OCI-LY1 (cell line): ENCODE measurements around the gene COL12A1.

Source experiments
- EZH2 ChIP-seq: fragments of 200-600 bp; sonication (generic), shearing (Covaris generic); IDR thresholded peaks from 2 replicates; pipeline ENCODE4 v1.8.0; 2017; ENCODE audit warnings: borderline replicate concordance, mixed run types, mild to moderate bottlenecking, antibody characterized with exemption, low read length, moderate library complexity, mixed read lengths
- TF ChIP-seq, protein P1 (sequence below): fragments of 200-600 bp; sonication (generic), shearing (Covaris generic); IDR thresholded peaks from 2 replicates; pipeline ENCODE4 v1.5.1; 2017; ENCODE audit warnings: mild to moderate bottlenecking, antibody characterized with exemption, low read length, moderate library complexity, mixed read lengths

DNA sequence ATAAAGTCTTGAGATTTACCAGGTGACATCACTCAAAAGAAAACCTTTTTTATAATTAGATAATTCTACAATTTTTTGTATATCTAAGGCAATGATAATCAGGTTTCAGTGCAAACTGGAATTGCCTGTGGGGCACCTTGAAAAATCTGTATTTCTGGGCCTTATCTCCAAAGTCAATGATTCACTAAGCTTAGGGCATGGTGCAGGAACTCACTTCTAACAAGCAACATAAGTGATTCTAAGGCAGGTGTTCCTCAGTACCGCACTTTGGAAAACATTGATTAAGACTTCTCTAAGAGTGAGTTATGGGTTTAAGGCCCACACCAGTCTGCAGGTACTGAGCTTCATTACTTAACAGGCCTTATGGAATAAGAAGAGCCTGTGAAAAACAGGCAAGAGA is 115.3 kb downstream of the COL12A1 start:
- TF ChIP-seq, protein P1, sequence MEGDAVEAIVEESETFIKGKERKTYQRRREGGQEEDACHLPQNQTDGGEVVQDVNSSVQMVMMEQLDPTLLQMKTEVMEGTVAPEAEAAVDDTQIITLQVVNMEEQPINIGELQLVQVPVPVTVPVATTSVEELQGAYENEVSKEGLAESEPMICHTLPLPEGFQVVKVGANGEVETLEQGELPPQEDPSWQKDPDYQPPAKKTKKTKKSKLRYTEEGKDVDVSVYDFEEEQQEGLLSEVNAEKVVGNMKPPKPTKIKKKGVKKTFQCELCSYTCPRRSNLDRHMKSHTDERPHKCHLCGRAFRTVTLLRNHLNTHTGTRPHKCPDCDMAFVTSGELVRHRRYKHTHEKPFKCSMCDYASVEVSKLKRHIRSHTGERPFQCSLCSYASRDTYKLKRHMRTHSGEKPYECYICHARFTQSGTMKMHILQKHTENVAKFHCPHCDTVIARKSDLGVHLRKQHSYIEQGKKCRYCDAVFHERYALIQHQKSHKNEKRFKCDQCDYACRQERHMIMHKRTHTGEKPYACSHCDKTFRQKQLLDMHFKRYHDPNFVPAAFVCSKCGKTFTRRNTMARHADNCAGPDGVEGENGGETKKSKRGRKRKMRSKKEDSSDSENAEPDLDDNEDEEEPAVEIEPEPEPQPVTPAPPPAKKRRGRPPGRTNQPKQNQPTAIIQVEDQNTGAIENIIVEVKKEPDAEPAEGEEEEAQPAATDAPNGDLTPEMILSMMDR: no peak
- TF ChIP-seq EZH2: no peak
